SK-N-SH treated with all-trans-retinoic acid at 6 μM for 48 hours (cell line): Measurements from ENCODE around the gene RIMBP2.
"Not testable (repeated sequence)": the region's sequence is repeated elsewhere in the genome, so short reads cannot be mapped to it uniquely, and the experiment has no call there.

Experiments
- ARNTL ChIP-seq: fragments of 450-650 bp; formaldehyde crosslinking; IDR thresholded peaks from 2 replicates; pipeline ENCODE4 v1.5.0; 2020; ENCODE audit warnings: low read depth, mild to moderate bottlenecking, moderate library complexity, borderline replicate concordance
- ESRRG ChIP-seq: fragments of 250-450 bp; sonication (Bioruptor Pico); IDR thresholded peaks from 2 replicates; pipeline ENCODE4 v1.6.1; 2021; ENCODE audit warnings: mild to moderate bottlenecking
- ISL1 ChIP-seq: fragments of 250-450 bp; sonication (Bioruptor Pico); IDR thresholded peaks from 2 replicates; pipeline ENCODE4 v2.1.2; 2022; ENCODE audit warnings: mild to moderate bottlenecking, moderate library complexity
- PPARA ChIP-seq: fragments of 250-450 bp; sonication (Bioruptor Pico); IDR thresholded peaks from 2 replicates; pipeline ENCODE4 v1.5.0; 2020; ENCODE audit warnings: mild to moderate bottlenecking, borderline replicate concordance
- RARB ChIP-seq: fragments of 250-450 bp; sonication (Bioruptor Pico); IDR thresholded peaks from 2 replicates; pipeline ENCODE4 v1.8.0; 2021; ENCODE audit warnings: mild to moderate bottlenecking, moderate library complexity
- ZFP30 ChIP-seq: fragments of 450-650 bp; formaldehyde crosslinking; IDR thresholded peaks from 2 replicates; pipeline ENCODE4 v1.5.0; 2022; ENCODE audit warnings: mild to moderate bottlenecking, moderate library complexity
- TF ChIP-seq, protein P1 (sequence below): fragments of 250-450 bp; sonication (Bioruptor Pico); IDR thresholded peaks from 2 replicates; pipeline ENCODE4 v1.5.1; 2020; ENCODE audit warnings: low read depth, mild to moderate bottlenecking, moderate library complexity

- not testable (repeated sequence) for TF ChIP-seq PPARA; ESRRG (CRISPR knock-in tag); ZFP30 (CRISPR knock-in tag); ISL1 (CRISPR knock-in tag); ARNTL (CRISPR knock-in tag); RARB (CRISPR knock-in tag)
- TF ChIP-seq, protein P1, sequence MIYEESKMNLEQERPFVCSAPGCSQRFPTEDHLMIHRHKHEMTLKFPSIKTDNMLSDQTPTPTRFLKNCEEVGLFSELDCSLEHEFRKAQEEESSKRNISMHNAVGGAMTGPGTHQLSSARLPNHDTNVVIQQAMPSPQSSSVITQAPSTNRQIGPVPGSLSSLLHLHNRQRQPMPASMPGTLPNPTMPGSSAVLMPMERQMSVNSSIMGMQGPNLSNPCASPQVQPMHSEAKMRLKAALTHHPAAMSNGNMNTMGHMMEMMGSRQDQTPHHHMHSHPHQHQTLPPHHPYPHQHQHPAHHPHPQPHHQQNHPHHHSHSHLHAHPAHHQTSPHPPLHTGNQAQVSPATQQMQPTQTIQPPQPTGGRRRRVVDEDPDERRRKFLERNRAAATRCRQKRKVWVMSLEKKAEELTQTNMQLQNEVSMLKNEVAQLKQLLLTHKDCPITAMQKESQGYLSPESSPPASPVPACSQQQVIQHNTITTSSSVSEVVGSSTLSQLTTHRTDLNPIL (CRISPR knock-in tag) = not testable (repeated sequence)
These were observed 131.6 kb downstream of the RIMBP2 start for GRCh38 chr12:130584475-130584874.
